GM19372 (cell line): Measurements from ENCODE around the gene LDLRAD1.
"Not testable (repeated sequence)": the region's sequence is repeated elsewhere in the genome, so short reads cannot be mapped to it uniquely, and the experiment has no call there.

ENCODE experiments used
- ATAC-seq: cut with Tn5 transposase; IDR thresholded peaks from one replicate; pipeline ENCODE4 v1.9.1; 2021; ENCODE audit warnings: mild to moderate bottlenecking, low read depth, moderate library complexity; ENCODE audit not compliant: unreplicated experiment

The LDLRAD1 gene

DNA sequence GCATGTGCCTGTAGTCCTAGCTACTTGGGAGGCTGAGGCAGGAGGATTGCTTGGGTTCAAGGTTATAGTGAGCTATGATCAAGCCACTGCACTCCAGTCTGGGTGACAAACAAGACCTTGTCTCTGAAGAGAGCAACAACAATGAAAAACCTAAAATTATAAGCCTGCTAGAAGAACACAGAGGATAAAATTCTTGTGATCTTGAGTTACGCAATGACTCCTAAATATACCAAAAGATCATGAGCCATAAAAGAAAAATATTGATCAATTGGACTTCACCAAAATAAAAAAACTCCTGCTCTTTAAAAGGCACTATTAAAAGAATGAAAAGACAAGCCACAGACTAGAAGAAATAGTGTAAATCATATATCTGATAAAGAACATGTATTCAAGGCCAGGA is 22.3 kb downstream of the LDLRAD1 start:
- ATAC-seq: no peak

DNA sequence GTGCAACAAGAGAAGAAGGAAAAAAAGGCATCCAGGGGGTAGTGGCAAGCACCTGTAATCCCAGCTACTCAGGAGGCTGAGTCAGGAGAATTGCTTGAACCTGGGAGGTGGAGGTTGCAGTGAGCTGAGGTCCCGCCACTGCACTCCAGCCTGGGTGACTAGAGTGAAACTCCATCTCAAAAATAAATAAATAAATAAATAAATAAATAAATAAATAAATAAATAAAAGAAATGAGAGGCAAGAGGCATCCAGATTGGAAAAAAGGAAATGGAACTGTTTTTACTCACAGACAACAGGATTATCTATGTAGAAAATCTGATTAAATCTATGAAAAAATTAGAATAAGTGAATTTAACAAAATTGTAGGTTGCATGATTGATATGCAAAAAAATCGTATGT is 23.5 kb downstream of the LDLRAD1 start:
- not testable (repeated sequence) for ATAC-seq

DNA sequence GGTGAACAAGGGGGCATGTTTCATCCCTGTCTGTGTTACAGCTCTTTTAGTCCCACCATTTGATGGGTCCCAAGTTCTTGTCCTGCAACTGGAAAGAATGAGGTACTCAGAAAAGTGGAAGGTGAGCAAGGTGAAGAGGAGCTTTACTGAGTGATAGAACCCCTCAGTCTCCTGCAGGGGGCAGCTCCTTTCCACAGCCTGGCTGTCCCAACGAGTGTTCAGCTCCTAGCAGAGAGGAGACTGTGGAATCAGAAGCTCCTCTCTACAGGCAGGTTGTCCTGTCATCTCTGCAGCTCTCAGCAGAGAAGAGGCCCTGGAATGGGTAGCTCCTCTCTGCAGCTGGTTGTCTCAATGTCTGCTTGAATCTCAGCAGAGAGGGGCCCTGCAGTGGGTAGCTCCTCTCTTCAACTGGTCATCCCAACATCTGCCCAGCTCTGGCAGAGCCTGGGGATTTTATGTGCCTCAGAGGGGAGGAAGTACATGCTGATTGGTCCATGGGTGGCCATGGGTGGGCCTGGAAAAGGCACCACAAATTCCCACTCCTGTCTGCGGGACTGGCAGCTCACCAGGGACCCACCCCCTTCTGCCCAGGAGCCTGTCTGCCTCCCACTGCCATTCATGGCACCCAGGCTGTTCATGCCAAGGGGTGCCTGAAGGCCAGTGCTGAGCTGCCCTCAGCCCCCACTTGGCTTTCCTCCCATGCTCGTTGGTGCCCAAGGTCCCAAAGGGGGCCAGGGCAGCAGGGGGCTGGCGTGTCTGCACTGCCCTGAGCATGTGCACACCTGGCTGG is 25.7 kb downstream of the LDLRAD1 start:
- ATAC-seq: no peak

DNA sequence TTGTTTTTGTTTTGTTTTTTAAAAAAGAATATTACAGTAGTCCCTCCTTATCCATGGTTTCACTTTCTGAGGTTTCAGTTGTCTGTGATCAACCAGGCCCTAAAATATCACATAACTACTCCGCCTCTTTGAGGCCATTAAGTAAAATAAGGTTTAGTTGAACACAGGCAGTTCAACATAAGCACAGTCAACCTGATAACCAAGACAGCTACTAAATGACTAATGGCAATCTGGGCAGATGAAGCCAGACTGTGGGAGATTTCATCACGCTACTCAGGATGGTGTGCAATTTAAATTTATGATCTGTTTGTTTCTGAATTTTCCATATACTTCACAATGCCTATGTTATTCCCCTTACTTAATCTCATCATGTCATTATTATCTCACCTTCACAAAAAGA is 30.1 kb downstream of the LDLRAD1 start:
- ATAC-seq: no peak

DNA sequence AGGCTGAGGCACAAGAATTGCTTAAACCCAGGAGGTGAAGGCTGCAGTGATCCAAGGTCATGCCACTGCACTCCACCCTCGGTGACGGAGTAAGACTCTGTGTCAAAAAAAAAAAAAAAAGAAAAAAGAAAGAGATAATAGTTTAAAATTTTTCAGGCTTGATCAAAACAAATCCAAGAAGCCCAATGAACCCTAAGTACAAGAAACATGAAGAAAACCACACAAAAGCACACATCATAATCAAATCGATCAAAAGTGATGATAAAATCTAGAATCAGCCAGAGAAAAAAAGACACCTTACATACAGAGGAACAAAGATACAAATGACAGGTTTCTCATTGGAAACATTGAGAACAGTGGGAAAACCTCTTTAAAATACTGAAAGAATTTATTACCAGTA is 31.5 kb downstream of the LDLRAD1 start:
- no peak for ATAC-seq

DNA sequence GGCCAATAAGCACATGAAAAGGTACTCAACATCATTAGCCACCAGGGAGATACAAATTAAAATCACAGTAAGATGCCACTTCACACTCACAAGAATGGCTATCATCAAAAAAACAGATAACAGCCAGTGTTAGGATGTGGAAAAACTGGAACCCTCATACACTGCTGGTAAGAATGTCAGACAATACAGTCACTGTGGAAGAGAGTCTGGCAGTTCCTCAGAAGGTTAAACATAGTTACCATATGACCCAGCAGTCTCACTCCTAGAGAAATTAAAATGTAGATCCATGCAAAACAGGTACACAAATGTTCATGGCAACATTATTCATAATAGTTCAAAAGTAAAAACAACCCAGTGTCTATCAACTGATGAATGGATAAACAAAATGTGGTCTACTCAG is 33.3 kb downstream of the LDLRAD1 start:
- ATAC-seq: no peak

DNA sequence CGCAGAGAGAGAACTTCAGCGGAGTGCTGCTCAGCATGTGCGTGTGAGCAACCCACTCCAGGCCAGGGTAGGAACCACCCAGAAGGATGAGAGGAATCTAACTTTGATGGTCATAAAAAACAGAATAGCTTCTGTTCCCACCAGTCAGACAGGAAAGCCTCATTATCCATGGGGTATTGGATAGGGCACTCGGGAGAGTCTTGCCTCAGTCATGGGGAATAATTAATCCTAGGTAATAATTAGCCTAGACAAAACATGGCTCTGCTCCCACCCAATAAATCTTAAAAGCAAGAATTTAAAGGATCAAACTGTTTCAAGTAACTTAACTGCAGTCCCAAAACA is 35.3 kb downstream of the LDLRAD1 start:
- no peak for ATAC-seq

DNA sequence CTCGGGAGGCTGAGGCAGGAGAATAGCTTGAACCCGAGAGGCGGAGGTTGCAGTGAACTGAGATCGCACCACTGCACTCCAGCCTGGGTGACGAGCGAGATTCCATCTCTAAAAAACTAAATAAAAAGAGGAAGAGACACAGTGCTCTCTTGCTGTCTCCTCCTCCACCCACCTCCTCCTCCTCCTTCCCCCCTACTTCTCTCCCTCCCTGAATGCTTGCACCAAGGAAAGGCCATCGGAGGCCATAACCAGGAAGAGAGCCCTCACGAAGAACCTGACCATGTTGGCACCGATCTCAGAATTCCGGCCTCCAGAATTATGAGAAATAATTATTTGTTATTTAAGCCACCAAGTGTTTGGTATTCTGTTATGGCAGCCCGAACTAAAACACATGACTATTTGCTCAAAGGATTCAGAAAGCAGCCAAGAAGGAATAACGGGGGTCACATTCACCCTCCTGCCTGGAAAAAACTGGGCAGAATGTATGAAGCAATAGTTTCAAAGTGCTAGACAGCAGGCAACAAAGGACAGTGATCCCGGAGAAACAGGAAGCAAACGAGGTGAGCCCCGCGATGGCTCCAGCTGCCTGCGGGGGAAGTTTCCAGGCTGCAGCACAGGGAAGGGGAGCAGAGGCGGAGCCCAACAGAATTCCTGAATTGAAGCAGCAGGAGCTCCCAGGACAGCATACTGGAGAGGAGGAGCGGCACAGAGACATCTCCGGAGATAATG is 35.8 kb downstream of the LDLRAD1 start:
- ATAC-seq: no peak

DNA sequence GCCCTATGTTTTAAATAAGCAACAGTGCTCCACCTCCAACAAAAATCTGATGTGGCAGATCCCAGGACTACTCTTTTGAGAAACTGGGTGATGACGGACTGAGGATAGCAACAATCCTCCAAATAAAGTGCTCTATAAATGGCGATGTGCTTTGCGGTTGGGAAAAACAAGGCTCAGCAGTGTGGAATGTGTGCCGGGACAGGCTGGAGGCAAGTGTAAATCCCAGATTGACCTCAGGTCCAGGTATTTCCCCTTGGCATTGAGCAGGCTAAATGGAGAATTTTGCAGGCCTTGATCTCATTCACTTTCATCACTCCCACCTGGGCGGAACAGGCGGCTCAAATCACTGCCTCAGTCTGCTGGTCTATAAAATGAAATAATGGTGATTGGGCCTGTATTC is 36.8 kb downstream of the LDLRAD1 start:
- ATAC-seq: no peak

DNA sequence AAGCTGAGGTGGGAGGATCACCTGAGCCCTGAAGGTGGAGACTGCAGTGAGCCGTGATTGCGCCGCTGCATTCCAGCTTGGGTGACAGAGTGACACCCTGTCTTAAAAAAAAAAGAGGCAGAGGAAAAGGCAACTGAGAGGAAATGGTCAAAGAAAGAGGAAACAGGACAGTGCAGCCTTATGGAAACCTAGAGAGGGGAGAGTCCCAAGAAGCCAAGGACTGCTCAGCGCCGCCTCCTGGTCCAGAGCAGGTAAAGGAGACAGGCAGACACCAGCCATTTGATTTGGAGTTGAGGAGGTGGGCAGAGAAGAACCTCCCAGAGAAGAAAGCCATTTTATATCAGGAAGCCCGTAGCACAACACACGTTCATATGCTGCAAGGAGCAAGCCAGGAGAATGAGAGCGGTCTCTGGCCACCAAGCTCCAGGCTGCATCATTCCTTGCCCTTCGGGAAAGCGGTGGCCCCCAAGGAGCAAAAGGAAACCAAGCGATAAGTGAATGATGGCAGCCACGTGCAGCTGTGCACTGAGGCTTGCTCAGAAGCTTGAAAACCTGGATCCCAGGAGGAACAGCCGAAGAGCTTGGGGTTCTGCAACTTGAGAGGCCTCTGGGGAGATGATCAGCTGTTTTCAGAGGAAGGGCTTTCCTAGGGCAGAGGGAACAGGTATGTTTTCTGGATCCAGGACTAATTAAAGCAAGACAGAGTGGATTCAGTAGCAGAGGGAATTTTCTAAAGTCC is 38.1 kb downstream of the LDLRAD1 start:
- ATAC-seq: no peak

DNA sequence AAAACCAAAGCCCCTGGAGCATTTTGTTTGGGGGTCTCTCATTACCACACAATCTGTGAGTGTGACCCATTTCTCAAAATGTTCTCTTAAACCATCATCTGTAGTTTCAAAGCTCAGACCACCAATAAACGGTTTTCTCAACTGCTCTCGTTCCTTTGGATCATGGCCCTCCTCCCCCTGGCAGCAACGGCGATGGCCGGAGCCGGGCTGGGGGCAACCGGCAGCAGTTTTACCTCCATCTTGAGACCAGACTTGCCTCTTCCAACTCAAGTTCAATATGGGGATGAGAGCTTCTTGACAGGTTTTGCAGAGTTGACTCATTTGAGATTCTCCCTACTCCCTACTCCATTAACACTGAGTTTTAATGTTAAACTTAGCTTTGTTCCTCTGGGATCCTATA is 42.1 kb downstream of the LDLRAD1 start:
- ATAC-seq: no peak

DNA sequence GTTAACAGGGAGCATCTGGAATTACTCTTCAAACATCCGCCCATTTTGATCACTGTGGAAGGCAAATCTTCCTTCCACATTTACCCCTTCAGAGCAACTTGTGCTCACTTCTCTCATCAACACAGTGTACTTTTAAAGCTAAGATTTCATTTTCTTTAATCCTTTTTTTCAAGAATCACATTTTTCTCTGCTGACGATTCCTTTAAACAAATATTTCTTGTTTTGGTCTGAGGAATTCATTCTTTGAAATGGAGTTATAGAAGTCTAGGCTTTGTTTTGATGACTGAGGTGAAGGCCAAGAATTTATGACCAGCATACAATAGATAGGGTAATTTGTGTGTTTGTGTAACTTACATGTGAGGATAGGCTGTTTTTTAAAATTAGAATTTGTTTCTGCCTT is 46.3 kb downstream of the LDLRAD1 start:
- ATAC-seq: no peak

DNA sequence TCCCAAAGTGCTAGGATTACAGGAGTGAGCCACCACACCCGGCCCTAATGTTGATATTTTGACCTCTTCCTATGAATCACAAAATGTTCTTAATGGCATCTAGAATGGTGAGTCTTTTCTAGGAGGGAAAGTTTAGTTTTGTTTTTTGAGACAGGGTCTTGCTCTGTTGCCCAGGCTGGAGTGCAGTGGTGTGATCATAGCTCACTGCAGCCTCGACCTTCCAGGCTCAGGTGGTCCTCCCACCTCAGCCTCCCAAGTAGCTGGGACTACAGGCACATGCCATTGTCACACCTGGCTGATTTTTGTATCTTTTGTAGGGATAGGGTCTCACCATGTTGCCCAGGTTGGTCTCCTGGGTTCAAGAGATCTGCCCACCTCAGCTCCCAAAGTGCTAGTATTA is 48.7 kb downstream of the LDLRAD1 start:
- ATAC-seq: not testable (repeated sequence)

DNA sequence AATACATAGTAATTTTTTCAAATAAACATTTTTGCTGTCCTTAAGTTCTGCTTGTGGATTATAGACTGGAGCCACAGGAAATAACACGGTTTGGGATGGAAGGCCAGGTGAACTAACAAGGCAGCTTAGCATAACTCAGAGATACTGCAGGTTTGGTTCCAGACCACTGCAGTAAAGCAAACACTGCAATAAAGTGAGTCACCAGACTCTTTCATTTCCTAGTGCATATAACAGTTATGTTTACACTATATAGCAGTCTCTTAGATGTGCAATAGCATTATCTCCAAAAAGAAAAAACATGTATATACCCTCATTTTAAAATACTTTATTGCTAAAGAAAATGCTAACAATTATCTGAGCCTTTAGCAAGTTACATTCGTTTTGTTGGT is 49.9 kb downstream of the LDLRAD1 start:
- ATAC-seq: no peak

DNA sequence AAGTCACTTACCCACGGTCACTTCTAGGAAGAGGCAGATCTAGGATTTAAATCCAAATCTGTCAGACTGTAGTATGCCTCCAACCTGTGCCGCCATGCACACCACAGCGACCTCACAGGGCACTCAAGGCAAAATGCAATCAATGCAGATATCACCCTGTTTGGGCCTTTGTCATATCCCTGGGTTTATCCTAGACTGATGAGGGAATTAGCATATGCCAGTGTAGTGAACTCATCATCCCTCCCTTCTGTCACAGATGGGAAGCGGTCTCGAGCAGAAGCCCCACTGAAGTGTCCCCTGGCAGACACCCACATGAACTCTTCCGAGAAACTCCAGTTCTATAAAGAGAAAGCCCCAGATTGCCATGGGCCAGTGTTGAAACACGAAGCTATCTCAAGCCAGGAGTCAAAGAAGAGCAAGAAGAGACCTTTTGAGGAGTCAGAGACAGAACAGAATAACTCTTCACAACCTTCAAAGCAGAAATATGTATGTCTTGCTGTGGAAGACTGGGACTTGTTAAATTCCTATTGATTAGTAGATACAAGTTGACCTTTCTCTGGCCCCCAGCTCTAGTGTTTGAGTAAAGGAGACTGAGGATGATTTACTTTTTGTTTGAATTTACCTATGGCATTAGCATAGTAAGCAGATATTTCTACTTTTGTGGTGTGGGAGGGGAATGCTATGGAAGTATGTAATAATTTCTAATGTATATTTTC is 50.4 kb downstream of the LDLRAD1 start:
- ATAC-seq: no peak

DNA sequence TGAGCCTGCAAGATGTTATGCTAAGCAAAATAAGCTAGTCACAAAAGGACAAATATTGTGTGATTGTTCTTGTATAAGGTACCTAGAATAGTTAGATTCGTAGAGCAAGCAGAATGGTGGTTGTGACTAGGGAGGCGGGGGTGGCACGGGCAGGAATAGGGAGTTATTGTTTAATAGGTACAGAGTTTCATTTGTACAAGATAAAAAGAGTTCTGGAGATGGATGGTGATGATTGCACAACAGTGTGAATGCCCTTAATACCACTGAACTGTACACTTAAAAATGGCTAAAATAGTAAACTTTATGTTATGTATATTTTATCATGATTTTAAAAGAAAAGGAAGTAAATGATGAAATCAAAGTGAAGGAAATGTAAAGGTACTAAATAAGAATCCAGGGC is 51.2 kb downstream of the LDLRAD1 start:
- no peak for ATAC-seq

DNA sequence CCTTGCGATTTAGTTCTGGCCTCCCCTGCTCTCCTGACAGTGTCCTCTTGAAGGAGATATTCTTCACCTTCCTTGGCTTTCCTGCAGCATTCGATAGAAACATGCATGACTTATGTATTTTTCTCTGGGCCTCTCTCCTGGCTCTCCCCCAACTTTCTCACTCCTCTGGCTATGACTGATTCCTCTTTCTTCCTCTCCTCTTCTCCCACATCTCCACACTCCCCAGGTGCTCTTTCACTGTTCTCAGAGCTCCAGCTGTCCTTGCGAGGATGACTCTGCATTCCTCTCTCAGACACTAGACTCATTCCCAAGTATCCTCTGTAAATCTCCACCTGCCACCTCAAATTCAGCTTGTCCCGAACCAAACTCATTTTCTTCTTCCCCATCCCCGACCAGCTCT is 53.9 kb downstream of the LDLRAD1 start:
- no peak for ATAC-seq

DNA sequence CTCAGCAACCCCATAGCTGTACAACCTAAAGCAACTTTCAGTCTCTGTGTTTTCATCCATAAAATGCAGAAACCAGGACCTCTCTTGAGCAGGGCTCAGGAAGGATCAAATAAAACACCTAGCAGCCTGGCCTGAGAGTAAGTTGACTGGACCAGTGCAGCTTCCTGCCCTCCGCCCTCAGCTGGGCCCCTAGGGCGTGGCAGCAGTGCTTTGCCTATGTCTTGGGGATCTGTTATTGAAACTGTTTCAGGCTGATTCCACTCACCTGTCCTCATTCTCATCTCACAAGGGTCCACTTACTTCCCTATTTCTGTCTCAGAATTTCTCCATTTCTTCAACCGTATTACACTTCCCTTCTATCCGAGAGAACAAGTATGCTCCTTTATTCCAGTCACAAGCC is 54.5 kb downstream of the LDLRAD1 start:
- no peak for ATAC-seq

DNA sequence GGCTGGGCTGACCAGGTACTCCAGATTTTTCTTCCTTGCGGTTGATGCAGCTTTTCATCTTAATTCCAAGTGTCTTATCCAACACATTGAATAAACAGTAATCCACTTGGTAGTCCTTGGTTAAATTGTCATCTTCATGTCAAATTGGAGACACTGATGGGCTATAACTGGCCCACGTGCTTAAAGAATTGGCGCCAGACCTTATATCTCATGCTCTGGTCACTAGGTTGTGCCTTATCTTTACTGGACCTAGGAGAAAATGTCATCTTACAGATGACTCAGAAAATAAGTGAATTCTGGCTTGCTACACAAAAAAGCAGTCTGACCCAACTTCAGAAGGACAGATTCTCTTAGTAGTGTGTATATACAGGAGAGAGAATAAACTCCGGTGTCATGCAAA is 55.6 kb downstream of the LDLRAD1 start:
- ATAC-seq: no peak

DNA sequence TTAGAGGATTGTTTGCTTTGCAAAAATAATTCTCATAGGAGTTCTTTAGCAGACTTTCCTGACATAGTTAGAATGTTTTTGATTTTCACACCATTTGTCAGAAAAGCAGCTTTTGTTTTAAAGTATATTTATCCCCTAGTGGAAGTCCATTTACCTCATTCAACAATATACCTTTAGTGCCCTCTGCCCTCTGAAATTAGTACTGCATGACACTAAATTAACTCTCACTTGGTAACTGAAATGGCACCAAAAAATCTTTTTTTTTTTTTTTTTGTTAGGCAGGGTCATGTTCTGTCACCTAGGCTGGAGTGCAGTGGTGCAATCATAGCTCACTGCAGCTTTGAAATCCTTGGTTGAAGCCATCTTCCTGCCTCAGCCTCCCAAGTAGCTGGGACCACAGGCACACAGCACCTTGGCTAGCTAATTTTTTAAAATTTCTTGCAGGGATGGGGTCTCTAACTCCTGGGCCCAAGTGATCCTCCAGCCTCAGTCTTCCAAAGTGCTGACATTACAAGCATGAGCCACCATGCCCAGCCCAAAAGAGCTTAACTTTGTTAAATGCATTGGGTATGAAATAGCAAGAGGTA is 58.2 kb downstream of the LDLRAD1 start:
- ATAC-seq: no peak
